ENCODE measurements around the gene CORO1A. TPM values are rescaled to one million over a fixed set of nuclear protein-coding genes. Genes with fewer than 3 reads are reported as not detected.
"Not testable (repeated sequence)": the region's sequence is repeated elsewhere in the genome, so short reads cannot be mapped to it uniquely, and the experiment has no call there.

Gene CORO1A
- total RNA-seq, 1 donor from 2014 or later = 22.9 TPM

- DNase-seq (ENCODE audit: low spot score) = not testable (repeated sequence)
Observed at GRCh38 chr16:30199608-30200343, 16.4 kb downstream of the CORO1A start.

- not testable (repeated sequence) for DNase-seq (ENCODE audit: low spot score)
Observed at GRCh38 chr16:30205541-30206236, 22.3 kb downstream of the CORO1A start.

GRCh38 chr16:30206252-30206651 is 22.9 kb downstream of the CORO1A start:
- not testable (repeated sequence) for DNase-seq (ENCODE audit: low spot score)

GRCh38 chr16:30207063-30207704 is 23.8 kb downstream of the CORO1A start:
- not testable (repeated sequence) for DNase-seq (ENCODE audit: low spot score)

- not testable (repeated sequence) for DNase-seq (ENCODE audit: low spot score)
Observed at GRCh38 chr16:30209032-30209431, 25.6 kb downstream of the CORO1A start.

- DNase-seq (ENCODE audit: low spot score) = not testable (repeated sequence)
Observed at GRCh38 chr16:30211414-30211813, 28.0 kb downstream of the CORO1A start.

- DNase-seq (ENCODE audit: low spot score) = not testable (repeated sequence)
Observed at GRCh38 chr16:30217082-30217481, 33.7 kb downstream of the CORO1A start.

Other genes with a start within 250 kb of the CORO1A start
- gene TMEM219, start 221.5 kb upstream of the CORO1A start, total RNA-seq (ENCODE audit: insufficient read depth, low replicate concordance) = 26.7 TPM
- gene TAOK2, start 209.7 kb upstream of the CORO1A start, total RNA-seq (ENCODE audit: insufficient read depth, low replicate concordance) = 31.8 TPM
- 1.4 TPM for gene HIRIP3, start 188.0 kb upstream of the CORO1A start, total RNA-seq (ENCODE audit: insufficient read depth, low replicate concordance)
- 8.9 TPM for gene INO80E, start 187.4 kb upstream of the CORO1A start, total RNA-seq (ENCODE audit: insufficient read depth, low replicate concordance)
- gene DOC2A, start 172.6 kb upstream of the CORO1A start, total RNA-seq (ENCODE audit: insufficient read depth, low replicate concordance) = 0.48 TPM
- gene C16orf92, start 160.4 kb upstream of the CORO1A start, total RNA-seq (ENCODE audit: insufficient read depth, low replicate concordance) = 8.9 TPM
- gene TLCD3B, start 152.3 kb upstream of the CORO1A start, total RNA-seq (ENCODE audit: insufficient read depth, low replicate concordance) = not detected
- gene ALDOA, start 117.8 kb upstream of the CORO1A start, total RNA-seq (ENCODE audit: insufficient read depth, low replicate concordance) = 321 TPM
- gene PPP4C, start 107.6 kb upstream of the CORO1A start, total RNA-seq (ENCODE audit: insufficient read depth, low replicate concordance) = 46.5 TPM
- gene TBX6, start 91.7 kb upstream of the CORO1A start, total RNA-seq (ENCODE audit: insufficient read depth, low replicate concordance) = 0.48 TPM
- 23.6 TPM for gene YPEL3, start 87.4 kb upstream of the CORO1A start, total RNA-seq (ENCODE audit: insufficient read depth, low replicate concordance)
- not detected for gene GDPD3, start 70.1 kb upstream of the CORO1A start, total RNA-seq (ENCODE audit: insufficient read depth, low replicate concordance)
- 23.8 TPM for gene MAPK3, start 60.4 kb upstream of the CORO1A start, total RNA-seq (ENCODE audit: insufficient read depth, low replicate concordance)
- gene BOLA2B, start 10.1 kb downstream of the CORO1A start, total RNA-seq (ENCODE audit: insufficient read depth, low replicate concordance) = 110 TPM
- 10.8 TPM for gene SLX1A, start 10.3 kb downstream of the CORO1A start, total RNA-seq (ENCODE audit: insufficient read depth, low replicate concordance)
- gene SULT1A3, start 15.7 kb downstream of the CORO1A start, total RNA-seq (ENCODE audit: insufficient read depth, low replicate concordance) = 5.1 TPM
- 0.24 TPM for gene NPIPB13, start 64.9 kb downstream of the CORO1A start, total RNA-seq (ENCODE audit: insufficient read depth, low replicate concordance)
- gene CD2BP2, start 171.7 kb downstream of the CORO1A start, total RNA-seq (ENCODE audit: insufficient read depth, low replicate concordance) = 20.9 TPM
- gene TBC1D10B, start 186.9 kb downstream of the CORO1A start, total RNA-seq (ENCODE audit: insufficient read depth, low replicate concordance) = 35.6 TPM
- not detected for gene MYL11, start 191.2 kb downstream of the CORO1A start, total RNA-seq (ENCODE audit: insufficient read depth, low replicate concordance)
- gene SEPTIN1, start 199.0 kb downstream of the CORO1A start, total RNA-seq (ENCODE audit: insufficient read depth, low replicate concordance) = 8.9 TPM
- 14.2 TPM for gene ZNF48, start 211.8 kb downstream of the CORO1A start, total RNA-seq (ENCODE audit: insufficient read depth, low replicate concordance)
- 12.0 TPM for gene ZNF771, start 224.0 kb downstream of the CORO1A start, total RNA-seq (ENCODE audit: insufficient read depth, low replicate concordance)
- 10.1 TPM for gene DCTPP1, start 246.4 kb downstream of the CORO1A start, total RNA-seq (ENCODE audit: insufficient read depth, low replicate concordance)

All from umbilical cord (tissue), 2 donors.